ENCODE data around the gene MPP2.
"Not testable (repeated sequence)": the region's sequence is repeated elsewhere in the genome, so short reads cannot be mapped to it uniquely, and the experiment has no call there.

Gene MPP2

GRCh38 chr17:43907425-43907981, at the start of gene MPP2:
MPP2 (minus strand) TSS chr17:43907536; CDS start chr17:43904460, 3,076 bp downstream.
- DNase-seq (ENCODE audit: low read depth in 2 of 3, low spot score in 2 of 3) = peak in 1 of 3 experiments; percentile 29

GRCh38 chr17:43956222-43956621, 48.9 kb upstream of the MPP2 start:
- no peak for DNase-seq (ENCODE audit: low read depth in 2 of 3, low spot score in 2 of 3)

- no peak for DNase-seq (ENCODE audit: low read depth in 2 of 3, low spot score in 2 of 3)
These were observed 46.4 kb upstream of the MPP2 start, which contains the start of gene PYY for GRCh38 chr17:43953746-43954145. PYY (minus strand) TSS chr17:43953940; CDS start chr17:43953483, 457 bp downstream.

GRCh38 chr17:43952724-43953666, 45.7 kb upstream of the MPP2 start:
- DNase-seq (ENCODE audit: low read depth in 2 of 3, low spot score in 2 of 3) = no peak

- DNase-seq (ENCODE audit: low read depth in 2 of 3, low spot score in 2 of 3) = no peak
These were observed 45.0 kb upstream of the MPP2 start for GRCh38 chr17:43952351-43952723.

GRCh38 chr17:43951750-43952149, 44.4 kb upstream of the MPP2 start:
- DNase-seq (ENCODE audit: low read depth in 2 of 3, low spot score in 2 of 3) = no peak

- no peak for DNase-seq (ENCODE audit: low read depth in 2 of 3, low spot score in 2 of 3)
These were observed 43.2 kb upstream of the MPP2 start for GRCh38 chr17:43950554-43950953.

GRCh38 chr17:43949781-43950180, 42.4 kb upstream of the MPP2 start:
- DNase-seq (ENCODE audit: low read depth in 2 of 3, low spot score in 2 of 3) = no peak

- no peak for DNase-seq (ENCODE audit: low read depth in 2 of 3, low spot score in 2 of 3)
These were observed 39.4 kb upstream of the MPP2 start for GRCh38 chr17:43946781-43947180.

GRCh38 chr17:43945074-43945829, 37.9 kb upstream of the MPP2 start:
- DNase-seq (ENCODE audit: low read depth in 2 of 3, low spot score in 2 of 3) = no peak

- no peak for DNase-seq (ENCODE audit: low read depth in 2 of 3, low spot score in 2 of 3)
These were observed 34.8 kb upstream of the MPP2 start, which contains the start of gene PPY for GRCh38 chr17:43942051-43942685. PPY (minus strand) TSS chr17:43942476; CDS start chr17:43941654, 822 bp downstream.

GRCh38 chr17:43940630-43941029, 33.3 kb upstream of the MPP2 start:
- no peak for DNase-seq (ENCODE audit: low read depth in 2 of 3, low spot score in 2 of 3)

GRCh38 chr17:43939886-43940285, 32.5 kb upstream of the MPP2 start:
- no peak for DNase-seq (ENCODE audit: low read depth in 2 of 3, low spot score in 2 of 3)

- not testable (repeated sequence) for DNase-seq (ENCODE audit: low read depth in 2 of 3, low spot score in 2 of 3)
These were observed 32.1 kb upstream of the MPP2 start for GRCh38 chr17:43939452-43939851.

GRCh38 chr17:43938838-43939182, 31.5 kb upstream of the MPP2 start:
- no peak for DNase-seq (ENCODE audit: low read depth in 2 of 3, low spot score in 2 of 3)

- no peak for DNase-seq (ENCODE audit: low read depth in 2 of 3, low spot score in 2 of 3)
These were observed 29.1 kb upstream of the MPP2 start for GRCh38 chr17:43936434-43936833.

- DNase-seq (ENCODE audit: low read depth in 2 of 3, low spot score in 2 of 3) = no peak
These were observed 28.6 kb upstream of the MPP2 start for GRCh38 chr17:43935926-43936261.

GRCh38 chr17:43935204-43935925, 28.0 kb upstream of the MPP2 start:
- DNase-seq (ENCODE audit: low read depth in 2 of 3, low spot score in 2 of 3) = no peak

- DNase-seq (ENCODE audit: low read depth in 2 of 3, low spot score in 2 of 3) = no peak
These were observed 25.6 kb upstream of the MPP2 start for GRCh38 chr17:43932923-43933322.

- DNase-seq (ENCODE audit: low read depth in 2 of 3, low spot score in 2 of 3) = no peak
These were observed 25.0 kb upstream of the MPP2 start for GRCh38 chr17:43932357-43932756.
